Astrocyte (in vitro differentiated cells and primary cell): ENCODE results near the gene GEN1. TPM values are rescaled to one million over a fixed set of nuclear protein-coding genes. Genes with fewer than 3 reads are reported as not detected.

Source experiments
- DNase-seq: peaks from one replicate; pipeline ENCODE4 v3.0.0-alpha.2; 2010; ENCODE audit warnings: low read depth
- FAIRE-seq: peaks from 2 replicates; lab custom pipeline; 2011; peaks lifted over from hg19 to GRCh38; lab: Jason Lieb, UNC
- H2AFZ ChIP-seq: 2 replicates; pipeline ENCODE4 v1.6.0; 2012; ENCODE audit warnings: low read depth, low read length, inconsistent platforms
- H3K27ac ChIP-seq: 2 replicates; pipeline ENCODE4 v1.5.1; 2011; ENCODE audit warnings: low read depth, low read length, inconsistent platforms
- H3K27me3 ChIP-seq: 2 replicates; pipeline ENCODE4 v1.6.0; 2011; ENCODE audit warnings: low read length, inconsistent platforms; ENCODE audit not compliant: insufficient read depth
- H3K36me3 ChIP-seq: 2 replicates; pipeline ENCODE4 v1.5.1; 2011; ENCODE audit warnings: low read length, inconsistent platforms; ENCODE audit not compliant: insufficient read depth
- H3K4me1 ChIP-seq: 2 replicates; pipeline ENCODE4 v1.5.1; 2011; ENCODE audit warnings: low read length, inconsistent platforms; ENCODE audit not compliant: insufficient read depth
- H3K4me2 ChIP-seq: 2 replicates; pipeline ENCODE4 v1.6.0; 2012; ENCODE audit warnings: low read length, inconsistent platforms
- H3K4me3 ChIP-seq: 2 replicates; pipeline ENCODE4 v1.5.1; 2011; ENCODE audit warnings: low read depth, mild to moderate bottlenecking, low read length, inconsistent platforms; ENCODE audit not compliant: insufficient read depth
- H3K79me2 ChIP-seq: 2 replicates; pipeline ENCODE4 v1.6.0; 2012; ENCODE audit warnings: mild to moderate bottlenecking, low read length, inconsistent platforms; ENCODE audit not compliant: insufficient read depth
- H3K9ac ChIP-seq: 2 replicates; pipeline ENCODE4 v1.6.0; 2012; ENCODE audit warnings: mild to moderate bottlenecking, low read length, inconsistent platforms
- H3K9me3 ChIP-seq: 2 replicates; pipeline ENCODE4 v1.5.1; 2012; ENCODE audit warnings: low read depth, mild to moderate bottlenecking, low read length, inconsistent platforms; ENCODE audit not compliant: insufficient read depth
- H4K20me1 ChIP-seq: 2 replicates; pipeline ENCODE4 v1.6.0; 2012; ENCODE audit warnings: low read length, inconsistent platforms; ENCODE audit not compliant: insufficient read depth
- H3K27ac Mint-ChIP-seq: one replicate; pipeline ENCODE4 v1.8.0; 2021; ENCODE audit warnings: mild to moderate bottlenecking, mixed read lengths; ENCODE audit not compliant: unreplicated experiment
- H3K27me3 Mint-ChIP-seq: one replicate; pipeline ENCODE4 v1.8.0; 2021; ENCODE audit warnings: low read depth, mixed read lengths; ENCODE audit not compliant: unreplicated experiment
- H3K36me3 Mint-ChIP-seq: one replicate; pipeline ENCODE4 v1.8.0; 2021; ENCODE audit warnings: low read depth, mixed read lengths; ENCODE audit not compliant: unreplicated experiment
- H3K4me1 Mint-ChIP-seq: one replicate; pipeline ENCODE4 v1.8.0; 2021; ENCODE audit warnings: low read depth, mixed read lengths; ENCODE audit not compliant: unreplicated experiment
- H3K4me3 Mint-ChIP-seq: one replicate; pipeline ENCODE4 v1.8.0; 2021; ENCODE audit warnings: mild to moderate bottlenecking, moderate library complexity, mixed read lengths; ENCODE audit not compliant: unreplicated experiment
- H3K9me3 Mint-ChIP-seq: one replicate; pipeline ENCODE4 v1.8.0; 2021; ENCODE audit warnings: mild to moderate bottlenecking, mixed read lengths; ENCODE audit not compliant: unreplicated experiment
- CTCF ChIP-seq: IDR thresholded peaks from 2 replicates; pipeline ENCODE4 v1.5.1; 2011; ENCODE audit warnings: low read depth, mild to moderate bottlenecking, inconsistent platforms, low read length, moderate library complexity; ENCODE audit not compliant: insufficient read depth
- EZH2 ChIP-seq: IDR thresholded peaks from 2 replicates; pipeline ENCODE4 v1.6.1; 2012; ENCODE audit warnings: mild to moderate bottlenecking, low read length, inconsistent platforms; ENCODE audit not compliant: insufficient read depth
- total RNA-seq: library from RNA; stranded (reverse); gene quantifications from 2 replicates; pipeline ENCODE4 v1.2.1, GENCODE V29; 2021

GEN1 gene
- total RNA-seq, 1 donor from 2014 or later, result 9.1 TPM

DNA sequence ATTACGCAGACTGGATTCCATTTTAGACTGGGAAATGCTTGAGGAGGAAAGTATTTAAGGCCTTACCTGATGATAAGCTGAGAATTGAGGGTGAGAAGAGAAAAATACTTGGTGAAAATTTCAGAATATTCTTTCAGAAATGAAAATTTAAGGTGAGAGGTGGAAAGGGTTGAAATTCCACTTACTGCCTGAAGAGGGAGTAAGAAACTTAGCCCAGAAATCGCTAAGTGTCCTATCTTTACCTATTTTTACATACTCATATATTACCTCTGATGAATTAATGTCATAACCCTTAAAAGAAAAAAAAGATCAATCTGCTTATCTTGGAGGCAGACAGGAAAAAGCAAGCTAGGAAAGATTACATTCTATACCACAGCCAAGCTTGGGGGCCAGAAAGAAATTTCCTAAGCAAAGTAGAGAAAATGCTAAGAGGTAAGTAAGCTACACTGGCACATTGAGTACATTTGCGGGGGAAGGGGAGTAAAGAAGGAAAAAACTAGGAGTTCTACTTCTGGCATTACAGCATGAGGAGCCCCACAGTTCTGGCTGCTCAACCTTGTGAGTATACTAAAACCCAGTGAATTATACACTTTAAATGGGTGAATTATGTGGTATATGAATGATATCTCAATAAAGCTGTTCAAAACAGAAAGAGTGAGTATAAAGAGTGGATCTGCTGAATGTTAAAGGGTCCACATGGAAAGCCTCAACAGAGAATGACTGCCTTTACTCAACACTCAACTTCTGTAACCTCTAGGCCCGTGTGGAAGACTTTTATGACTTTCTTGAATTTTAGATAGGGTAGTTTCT lies 34.2 kb upstream of the GEN1 start:
- Mint-ChIP-seq H3K27ac (no peak overlapping the region), H3K27me3 (no peaks in the 10 kb centered on the region), H3K36me3 (peaks cover 2% of the 10 kb centered on the region), H3K4me1 (no peaks in the 10 kb centered on the region), H3K9me3 (no peaks in the 10 kb centered on the region), H3K4me3 (no peak overlapping the region)
- DNase-seq, result peak; percentile 6
- H4K20me1 ChIP-seq, result no peaks in the 10 kb centered on the region
- H3K79me2 ChIP-seq, result no peaks in the 10 kb centered on the region
- H3K27me3 ChIP-seq, result no peaks in the 10 kb centered on the region
- H3K27ac ChIP-seq, result no peak overlapping the region
- H2AFZ ChIP-seq, result no peak overlapping the region
- TF ChIP-seq CTCF (peak; percentile 72), EZH2 (no peak)
- H3K9me3 ChIP-seq, result no peaks in the 10 kb centered on the region
- H3K4me1 ChIP-seq, result no peaks in the 10 kb centered on the region
- H3K9ac ChIP-seq, result no peak overlapping the region
- H3K4me3 ChIP-seq, result no peak overlapping the region
- no peak for FAIRE-seq
- peaks cover 48% of the 10 kb centered on the region for H3K36me3 ChIP-seq
- no peak overlapping the region for H3K4me2 ChIP-seq

DNA sequence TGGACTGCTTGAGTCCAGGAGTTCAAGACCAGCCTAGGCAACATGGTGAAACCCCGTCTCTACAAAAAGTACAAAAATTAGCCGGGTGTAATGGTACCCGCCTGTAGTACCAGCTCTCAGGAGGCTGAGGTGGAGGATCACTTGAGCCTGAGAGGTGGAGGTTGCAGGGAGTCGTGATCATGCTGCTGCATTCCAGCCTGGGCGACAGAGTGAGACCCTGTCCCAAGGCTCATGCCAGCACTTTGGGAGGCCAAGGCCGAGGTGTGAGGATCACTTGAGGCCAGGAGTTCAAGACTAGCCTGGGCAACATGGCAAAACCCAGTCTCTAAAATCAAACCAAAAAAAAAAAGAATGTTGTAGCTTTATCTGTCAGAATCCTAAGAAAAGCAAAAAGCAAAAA lies 25.7 kb upstream of the GEN1 start:
- Histone ChIP-seq H3K79me2 (no peaks in the 10 kb centered on the region), H3K36me3 (peaks cover 37% of the 10 kb centered on the region), H3K9me3 (no peaks in the 10 kb centered on the region), H3K9ac (no peak overlapping the region), H3K4me3 (no peak overlapping the region), H3K4me1 (no peaks in the 10 kb centered on the region), H3K27me3 (no peaks in the 10 kb centered on the region), H4K20me1 (no peaks in the 10 kb centered on the region), H3K27ac (no peak overlapping the region), H2AFZ (no peak overlapping the region), H3K4me2 (no peak overlapping the region)
- TF ChIP-seq CTCF (no peak), EZH2 (no peak)
- peaks cover 3% of the 10 kb centered on the region for H3K36me3 Mint-ChIP-seq
- H3K27me3 Mint-ChIP-seq, result no peaks in the 10 kb centered on the region
- H3K27ac Mint-ChIP-seq, result peak overlapping the region; percentile 18
- DNase-seq (no peak), FAIRE-seq (no peak)
- H3K4me1 Mint-ChIP-seq, result no peaks in the 10 kb centered on the region
- no peak overlapping the region for H3K4me3 Mint-ChIP-seq
- no peaks in the 10 kb centered on the region for H3K9me3 Mint-ChIP-seq

DNA sequence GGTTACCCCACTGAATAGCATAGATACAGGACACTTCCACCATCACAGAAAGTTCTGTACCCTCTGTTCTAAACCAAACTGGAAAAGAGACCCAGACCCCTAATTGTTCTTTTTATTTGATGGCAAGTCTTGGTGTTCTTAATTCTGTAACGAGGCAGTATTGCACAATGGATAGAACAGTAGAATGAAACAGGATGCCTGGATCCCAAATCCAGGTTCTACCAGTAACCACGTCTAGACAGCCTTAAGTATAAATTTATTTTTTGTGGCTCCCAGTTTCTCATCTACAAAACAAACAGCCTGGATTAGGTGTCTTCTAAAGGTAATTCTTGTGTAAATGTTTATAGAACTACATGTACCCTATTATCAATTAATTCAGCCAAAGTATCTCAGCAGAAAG lies 24.1 kb upstream of the GEN1 start:
- H3K36me3 ChIP-seq, result peaks cover 25% of the 10 kb centered on the region
- no peak for FAIRE-seq
- H3K36me3 Mint-ChIP-seq, result peaks cover 3% of the 10 kb centered on the region

More for the DNA sequence above, 24.1 kb upstream of the GEN1 start:
- no peak for DNase-seq
- Histone ChIP-seq H4K20me1 (no peaks in the 10 kb centered on the region), H3K79me2 (no peaks in the 10 kb centered on the region), H2AFZ (no peak overlapping the region), H3K4me3 (no peak overlapping the region), H3K4me2 (no peak overlapping the region), H3K27ac (no peak overlapping the region), H3K9ac (no peak overlapping the region), H3K9me3 (no peaks in the 10 kb centered on the region), H3K27me3 (no peaks in the 10 kb centered on the region), H3K4me1 (no peaks in the 10 kb centered on the region)
- no peak for TF ChIP-seq EZH2
- TF ChIP-seq CTCF, result no peak
- no peaks in the 10 kb centered on the region for H3K27me3 Mint-ChIP-seq
- no peak overlapping the region for H3K4me3 Mint-ChIP-seq
- no peak overlapping the region for H3K27ac Mint-ChIP-seq
- no peaks in the 10 kb centered on the region for H3K9me3 Mint-ChIP-seq
- H3K4me1 Mint-ChIP-seq, result no peaks in the 10 kb centered on the region
